Measurements from ENCODE around the gene TBC1D8. TPM values are rescaled to one million over a fixed set of nuclear protein-coding genes. Genes with fewer than 3 reads are reported as not detected.

Gene TBC1D8
- total RNA-seq, 6 experiments from 2014 or later = 1.2 to 2.0 (median 1.5) TPM

DNA sequence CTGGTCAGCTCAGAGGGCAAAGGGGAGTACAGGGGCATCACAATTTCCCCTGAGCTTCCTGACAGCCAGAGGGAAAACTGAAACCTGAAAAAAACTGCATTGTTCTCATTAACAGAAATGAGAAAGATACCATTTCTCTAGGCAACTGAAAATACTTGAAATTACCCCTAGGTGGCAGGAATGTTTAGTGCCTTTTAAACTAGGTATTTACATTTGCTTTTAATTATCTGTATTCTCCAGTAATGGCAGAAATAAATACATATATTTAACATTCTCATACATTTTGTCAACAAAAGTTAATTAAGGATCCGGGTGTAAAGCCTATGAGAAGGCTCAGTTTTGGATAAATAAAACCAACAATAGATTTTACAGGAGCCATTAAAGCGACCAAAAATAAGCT, 114.6 kb downstream of the TBC1D8 start:
- Mint-ChIP-seq H3K36me3 (ENCODE audit: low read depth) (no peaks in the 10 kb centered on the region), H3K4me3 (no peak overlapping the region), H3K27me3 (ENCODE audit: insufficient read depth) (peaks cover 2% of the 10 kb centered on the region; the same call in 1 of the 2 replicates), H3K27ac (no peak overlapping the region), H3K9me3 (no peaks in the 10 kb centered on the region), H3K4me1 (ENCODE audit: low read depth) (no peaks in the 10 kb centered on the region)
- peak; percentile 39 for DNase-seq
- TF ChIP-seq, protein P1, sequence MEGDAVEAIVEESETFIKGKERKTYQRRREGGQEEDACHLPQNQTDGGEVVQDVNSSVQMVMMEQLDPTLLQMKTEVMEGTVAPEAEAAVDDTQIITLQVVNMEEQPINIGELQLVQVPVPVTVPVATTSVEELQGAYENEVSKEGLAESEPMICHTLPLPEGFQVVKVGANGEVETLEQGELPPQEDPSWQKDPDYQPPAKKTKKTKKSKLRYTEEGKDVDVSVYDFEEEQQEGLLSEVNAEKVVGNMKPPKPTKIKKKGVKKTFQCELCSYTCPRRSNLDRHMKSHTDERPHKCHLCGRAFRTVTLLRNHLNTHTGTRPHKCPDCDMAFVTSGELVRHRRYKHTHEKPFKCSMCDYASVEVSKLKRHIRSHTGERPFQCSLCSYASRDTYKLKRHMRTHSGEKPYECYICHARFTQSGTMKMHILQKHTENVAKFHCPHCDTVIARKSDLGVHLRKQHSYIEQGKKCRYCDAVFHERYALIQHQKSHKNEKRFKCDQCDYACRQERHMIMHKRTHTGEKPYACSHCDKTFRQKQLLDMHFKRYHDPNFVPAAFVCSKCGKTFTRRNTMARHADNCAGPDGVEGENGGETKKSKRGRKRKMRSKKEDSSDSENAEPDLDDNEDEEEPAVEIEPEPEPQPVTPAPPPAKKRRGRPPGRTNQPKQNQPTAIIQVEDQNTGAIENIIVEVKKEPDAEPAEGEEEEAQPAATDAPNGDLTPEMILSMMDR (IDR thresholded peaks at IDR 0.05) = peak; percentile 86

DNA sequence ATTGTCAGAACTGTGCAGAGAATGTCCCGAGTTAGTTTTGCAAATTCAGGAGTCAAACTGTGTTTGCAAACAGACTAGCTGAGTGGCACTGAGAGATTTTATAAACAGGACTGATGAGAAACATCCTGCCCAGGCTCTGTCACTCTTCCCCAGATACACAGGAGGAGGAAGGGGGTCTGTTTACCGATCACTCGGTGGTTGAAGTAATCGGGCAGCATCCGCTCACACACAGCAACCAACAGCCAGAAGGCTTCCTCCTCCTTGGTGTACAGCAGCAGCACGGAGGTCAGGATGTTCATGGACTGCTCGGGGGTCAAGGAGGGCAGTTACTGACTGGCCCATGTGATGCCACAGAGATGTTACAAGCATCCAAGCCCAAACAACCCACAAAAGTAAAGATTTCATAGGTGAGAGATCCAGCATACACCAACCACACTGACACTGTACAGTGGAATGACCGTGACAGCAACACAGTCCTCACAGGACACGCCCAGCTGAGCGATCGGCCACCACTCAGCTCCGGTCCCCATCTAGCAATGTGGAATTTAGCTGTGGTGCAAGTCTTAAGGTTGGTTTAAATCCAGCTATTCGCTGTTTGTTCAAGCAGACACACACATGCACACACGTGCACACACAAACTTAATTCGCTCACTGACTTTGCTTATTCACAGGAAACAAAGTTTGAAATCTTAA, 119.0 kb downstream of the TBC1D8 start:
- no peaks in the 10 kb centered on the region for H3K36me3 Mint-ChIP-seq (ENCODE audit: low read depth)
- no peak for DNase-seq
- H3K27ac Mint-ChIP-seq = no peak overlapping the region
- H3K4me1 Mint-ChIP-seq (ENCODE audit: low read depth) = no peaks in the 10 kb centered on the region
- TF ChIP-seq, protein P1 (IDR thresholded peaks at IDR 0.05) = no peak
- H3K4me3 Mint-ChIP-seq = no peak overlapping the region
- H3K27me3 Mint-ChIP-seq (ENCODE audit: insufficient read depth) = peaks cover 4% of the 10 kb centered on the region; the same call in 1 of the 2 replicates
- H3K9me3 Mint-ChIP-seq = no peaks in the 10 kb centered on the region

- no peaks in the 10 kb centered on the region for H3K9me3 Mint-ChIP-seq
- H3K4me1 Mint-ChIP-seq (ENCODE audit: low read depth) = no peaks in the 10 kb centered on the region
- no peak overlapping the region for H3K27ac Mint-ChIP-seq
- TF ChIP-seq, protein P1 (IDR thresholded peaks at IDR 0.05) = no peak
- H3K36me3 Mint-ChIP-seq (ENCODE audit: low read depth) = no peaks in the 10 kb centered on the region
- DNase-seq = no peak
- no peak overlapping the region for H3K4me3 Mint-ChIP-seq
- H3K27me3 Mint-ChIP-seq (ENCODE audit: insufficient read depth) = peaks cover 4% of the 10 kb centered on the region; the same call in 1 of the 2 replicates
Observed at GRCh38 chr2:101030866-101031554, 120.2 kb downstream of the TBC1D8 start.

GRCh38 chr2:101027852-101028251, 123.3 kb downstream of the TBC1D8 start:
- TF ChIP-seq, protein P1 (IDR thresholded peaks at IDR 0.05) = no peak
- Mint-ChIP-seq H3K4me3 (no peak overlapping the region), H3K27me3 (ENCODE audit: insufficient read depth) (peaks cover 2% of the 10 kb centered on the region; the same call in 1 of the 2 replicates), H3K27ac (no peak overlapping the region), H3K9me3 (no peaks in the 10 kb centered on the region), H3K4me1 (ENCODE audit: low read depth) (no peaks in the 10 kb centered on the region), H3K36me3 (ENCODE audit: low read depth) (no peaks in the 10 kb centered on the region)
- no peak for DNase-seq

- Mint-ChIP-seq H3K4me1 (ENCODE audit: low read depth) (no peaks in the 10 kb centered on the region), H3K27me3 (ENCODE audit: insufficient read depth) (peaks cover 2% of the 10 kb centered on the region; the same call in 1 of the 2 replicates), H3K27ac (no peak overlapping the region), H3K36me3 (ENCODE audit: low read depth) (no peaks in the 10 kb centered on the region), H3K9me3 (no peaks in the 10 kb centered on the region), H3K4me3 (no peak overlapping the region)
- no peak for DNase-seq
- TF ChIP-seq, protein P1 (IDR thresholded peaks at IDR 0.05) = no peak
Observed at GRCh38 chr2:101026923-101027469, 124.2 kb downstream of the TBC1D8 start.
